HG03565 (cell line): ENCODE data around the gene SPOUT1.
"Not testable (repeated sequence)": the region's sequence is repeated elsewhere in the genome, so short reads cannot be mapped to it uniquely, and the experiment has no call there.

ENCODE experiments used
- ATAC-seq: cut with Tn5 transposase; IDR thresholded peaks from one replicate; pipeline ENCODE4 v1.9.1; 2021; ENCODE audit warnings: mild to moderate bottlenecking, moderate library complexity; ENCODE audit not compliant: unreplicated experiment

The SPOUT1 gene

GRCh38 chr9:128829477-128830251, at the start of gene SPOUT1:
Gene SPOUT1 (minus strand): TSS chr9:128829794. CDS start chr9:128829780, 14 bp downstream.
- peak; percentile 96 for ATAC-seq

- no peak for ATAC-seq
Observed at GRCh38 chr9:128877852-128878251, 48.3 kb upstream of the SPOUT1 start.

GRCh38 chr9:128870941-128871265, 41.3 kb upstream of the SPOUT1 start:
- ATAC-seq: not testable (repeated sequence)

- ATAC-seq: no peak
Observed at GRCh38 chr9:128870128-128870940, 40.7 kb upstream of the SPOUT1 start.

- ATAC-seq: no peak
Observed at GRCh38 chr9:128863647-128864046, 34.1 kb upstream of the SPOUT1 start.

GRCh38 chr9:128862401-128862851, 32.8 kb upstream of the SPOUT1 start:
- no peak for ATAC-seq

- no peak for ATAC-seq
Observed at GRCh38 chr9:128861501-128861900, 31.9 kb upstream of the SPOUT1 start.

GRCh38 chr9:128860937-128861336, 31.3 kb upstream of the SPOUT1 start:
- no peak for ATAC-seq

- ATAC-seq: not testable (repeated sequence)
Observed at GRCh38 chr9:128858476-128858875, 28.9 kb upstream of the SPOUT1 start.

GRCh38 chr9:128854454-128854853, 24.9 kb upstream of the SPOUT1 start:
- ATAC-seq: not testable (repeated sequence)

GRCh38 chr9:128852646-128853045, 23.1 kb upstream of the SPOUT1 start:
- not testable (repeated sequence) for ATAC-seq

GRCh38 chr9:128851779-128852600, 22.4 kb upstream of the SPOUT1 start:
- ATAC-seq: not testable (repeated sequence)

- not testable (repeated sequence) for ATAC-seq
Observed at GRCh38 chr9:128851024-128851423, 21.4 kb upstream of the SPOUT1 start.

GRCh38 chr9:128847803-128848202, 18.2 kb upstream of the SPOUT1 start:
- no peak for ATAC-seq

GRCh38 chr9:128846680-128847030, 17.1 kb upstream of the SPOUT1 start:
- ATAC-seq: no peak

GRCh38 chr9:128845186-128845931, 15.8 kb upstream of the SPOUT1 start:
- ATAC-seq: no peak

GRCh38 chr9:128843171-128843570, 13.6 kb upstream of the SPOUT1 start:
- ATAC-seq: not testable (repeated sequence)

- ATAC-seq: no peak
Observed at GRCh38 chr9:128841694-128842492, 12.3 kb upstream of the SPOUT1 start.

- no peak for ATAC-seq
Observed at GRCh38 chr9:128840524-128840923, 10.9 kb upstream of the SPOUT1 start.

GRCh38 chr9:128838338-128838737, 8.7 kb upstream of the SPOUT1 start:
- ATAC-seq: no peak
